Breast epithelium (tissue), 3 donors: ENCODE results near the gene PPP1R7.

Experiments
- CTCF ChIP-seq, 3 donors: fragments of 450-650 bp; IDR thresholded peaks; one replicate each; pipeline ENCODE4 v1.5.1; 2016 to 2017; ENCODE audit warnings: antibody characterized with exemption in 3 of 3, mild to moderate bottlenecking in 3 of 3, moderate library complexity in 3 of 3
- POLR2A ChIP-seq: fragments of 450-650 bp; IDR thresholded peaks from one replicate; pipeline ENCODE4 v1.6.1; 2016; ENCODE audit warnings: antibody characterized with exemption, mild to moderate bottlenecking, moderate library complexity
- POLR2AphosphoS5 ChIP-seq, 3 donors: sonication (generic); formaldehyde crosslinking; IDR thresholded peaks; one replicate each; pipeline ENCODE4 v1.6.1; 2017; ENCODE audit warnings: antibody characterized with exemption in 3 of 3

GRCh38 chr2:241138471-241138870 is 11.8 kb upstream of the PPP1R7 start:
- TF ChIP-seq CTCF (IDR thresholded peaks at IDR 0.05) (no peak), POLR2AphosphoS5 (IDR thresholded peaks at IDR 0.05) (no peak), POLR2A (no peak)
